Caki2 (cell line): ENCODE measurements around the gene GABARAPL2. TPM values are rescaled to one million over a fixed set of nuclear protein-coding genes. Genes with fewer than 3 reads are reported as not detected.

ENCODE experiments used
- DNase-seq: peaks from one replicate; pipeline ENCODE4 v3.0.0-alpha.2; 2015; ENCODE audit warnings: low read depth
- in situ Hi-C: cut with HindIII; loops from 2 replicates; pipeline ENCODE4 v1.10.0; 2016; ENCODE audit warnings: low sequenced_read_pairs, low pct_unique_long_range_greater_than_20kb, mixed read lengths
- total RNA-seq: library from RNA; depleted of rRNA; stranded (reverse); fragments of >200 nt; shearing (Covaris generic); gene quantifications from 2 replicates; pipeline ENCODE4 v1.2.3, GENCODE V29; 2014; ENCODE audit warnings: low replicate concordance; rRNA removed

Gene GABARAPL2
- total RNA-seq, 1 experiment from 2014 or later = 16.3 TPM

DNA sequence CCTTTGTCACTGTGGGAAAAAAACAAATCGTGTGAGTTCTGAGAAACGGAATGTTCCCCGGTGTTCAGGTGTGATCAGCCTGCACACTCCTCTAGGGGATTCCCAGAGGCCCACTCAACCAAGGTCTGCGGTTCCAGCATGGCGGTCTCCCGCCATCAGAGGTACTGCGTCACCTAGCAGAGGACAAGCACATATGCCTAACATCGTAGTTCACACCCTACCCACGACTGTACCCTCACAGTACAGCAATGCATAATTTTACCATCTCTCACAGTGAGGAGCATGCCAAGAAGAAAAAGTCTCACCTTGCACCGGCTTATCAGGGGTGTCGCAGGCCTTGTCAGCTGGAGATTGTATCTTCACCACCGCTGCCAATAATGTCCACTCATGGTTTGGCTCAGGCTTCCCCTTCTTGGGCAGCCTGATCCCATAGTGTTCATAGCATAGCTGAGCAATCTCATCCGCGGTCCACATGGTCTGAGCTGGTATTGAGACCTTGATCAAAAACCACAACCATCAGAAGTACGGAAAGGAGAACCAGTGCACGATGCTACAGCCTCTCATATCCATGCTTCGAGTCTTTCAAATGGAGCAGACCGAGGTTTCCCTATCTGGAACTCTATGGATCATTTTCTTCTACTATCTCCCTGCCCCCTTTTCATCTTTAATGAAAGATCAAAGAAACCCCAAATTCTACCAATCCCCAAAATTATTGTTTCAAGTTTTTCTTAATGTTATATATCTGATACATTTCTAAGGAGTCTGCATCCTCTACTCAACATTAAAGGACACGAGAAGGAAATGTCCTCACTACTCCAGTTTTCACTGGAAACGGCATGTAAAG lies 54.4 kb downstream of the GABARAPL2 start:
- no peak for DNase-seq
- in situ Hi-C loops = no loop called here

DNA sequence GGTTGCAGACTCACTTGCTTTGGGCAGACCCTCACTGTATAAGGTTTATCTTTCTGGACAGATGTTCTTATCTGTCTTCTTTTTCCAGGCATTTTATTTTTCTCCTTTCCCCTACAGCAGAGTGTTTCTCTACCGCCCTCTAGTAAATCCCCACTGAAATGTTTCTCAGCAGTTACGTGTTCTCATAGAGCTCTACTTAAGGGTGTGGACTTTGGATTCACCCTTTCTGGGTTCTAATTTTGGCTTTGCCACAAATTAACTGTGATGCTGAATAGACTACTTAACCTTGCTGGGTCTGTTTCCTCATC lies 54.9 kb downstream of the GABARAPL2 start:
- DNase-seq = peak; percentile 54
- in situ Hi-C loops = no loop called here

DNA sequence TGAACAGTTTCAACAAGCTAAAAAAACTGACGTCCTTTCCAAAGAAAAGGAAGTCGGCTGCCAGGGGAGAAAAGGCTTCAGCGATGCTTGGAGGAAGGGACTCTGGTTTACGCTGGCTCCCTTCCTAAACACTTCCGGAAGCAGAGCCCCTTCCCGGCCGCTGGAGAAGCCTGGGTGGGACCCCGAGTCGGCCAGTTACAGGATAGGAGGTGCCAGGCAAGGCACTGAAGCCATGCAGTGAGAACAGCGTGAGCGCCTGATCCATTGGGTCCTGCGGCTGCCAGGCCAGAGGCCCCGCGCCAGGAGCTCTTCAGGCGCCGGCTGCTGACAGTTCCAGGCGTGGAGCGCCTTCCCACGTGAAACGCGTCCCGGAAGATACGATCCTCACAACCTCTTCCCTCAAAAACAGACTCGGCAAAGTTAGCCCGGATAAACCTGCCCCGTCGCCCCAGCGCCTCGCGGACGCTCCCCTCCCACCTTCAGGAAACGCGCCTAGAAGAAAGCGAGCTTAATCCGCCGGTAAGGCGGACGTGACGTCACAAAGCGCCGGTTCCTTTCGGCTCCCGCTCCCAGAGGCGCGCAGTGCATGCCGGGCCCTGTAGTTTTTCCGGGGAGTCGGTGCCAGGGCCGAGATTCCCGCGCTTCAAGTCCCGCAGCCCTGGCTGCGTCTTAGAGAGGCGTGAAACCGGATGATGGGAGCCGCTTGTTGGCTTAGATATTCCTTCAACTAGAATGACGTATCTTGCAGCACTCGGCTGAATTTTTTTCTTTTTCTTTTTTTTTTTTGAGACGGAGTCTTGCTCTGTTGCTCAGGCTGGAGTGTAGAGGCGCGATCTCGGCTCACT lies 56.8 kb downstream of the GABARAPL2 start, which contains the start of gene ADAT1:
TSS of gene ADAT1 (minus strand) at position 521 of the 845 bp plus-strand sequence. CDS start 2,482 bp downstream, outside the sequence.
- DNase-seq = peak; percentile 97
- in situ Hi-C loops = no loop called here

DNA sequence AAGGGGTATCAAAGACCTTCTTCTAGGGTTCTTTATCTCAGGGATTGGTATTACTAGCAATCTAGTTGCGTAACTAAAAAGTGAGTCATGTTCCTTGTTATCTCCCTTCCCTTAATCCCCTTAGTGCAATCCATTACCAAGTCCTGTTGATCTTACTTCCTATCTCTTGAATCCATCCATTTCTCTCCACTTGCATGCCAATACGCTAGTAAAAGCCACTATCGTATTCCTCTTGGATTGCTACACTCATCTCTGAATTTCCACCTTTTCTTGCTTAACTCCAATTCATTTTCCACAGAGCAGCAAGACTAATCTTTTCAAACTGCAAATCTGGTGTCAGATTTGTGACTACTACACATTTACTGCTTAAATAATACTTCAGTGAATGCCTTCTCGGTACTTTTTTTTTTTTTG lies 58.7 kb downstream of the GABARAPL2 start:
- in situ Hi-C loops = no loop called here
- no peak for DNase-seq

DNA sequence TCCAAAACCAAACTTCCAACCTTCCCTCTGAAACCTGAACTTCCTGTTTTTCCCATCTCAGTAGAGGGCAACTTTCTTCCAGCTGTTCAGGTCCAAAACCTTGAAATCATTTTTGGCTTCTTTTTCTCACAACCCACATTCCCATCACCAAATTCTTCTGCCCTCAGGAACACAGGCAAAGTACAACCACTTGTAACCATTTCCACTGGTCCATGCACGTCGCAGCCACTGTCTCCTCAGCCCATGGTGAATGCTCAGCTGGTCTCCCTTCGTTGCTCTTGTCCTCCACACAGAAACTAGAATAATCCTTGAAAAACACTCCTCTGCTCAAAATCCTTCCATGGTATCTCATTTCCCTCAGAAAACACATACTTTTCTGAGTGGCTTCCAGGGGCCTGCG lies 60.6 kb downstream of the GABARAPL2 start:
- in situ Hi-C loops = no loop called here
- DNase-seq = no peak

Other genes with a start within 250 kb of the GABARAPL2 start
- gene CFDP1, start 132.9 kb upstream of the GABARAPL2 start, total RNA-seq = 34.9 and 64.6 TPM in 2 replicates
- 14.9 and 22.5 TPM in 2 replicates for gene TMEM170A, start 101.7 kb upstream of the GABARAPL2 start, total RNA-seq
- gene CHST6, start 70.9 kb upstream of the GABARAPL2 start, total RNA-seq = under 0.01 and 0.03 TPM in 2 replicates
- not detected in 2 replicates for gene CHST5, start 30.3 kb upstream of the GABARAPL2 start, total RNA-seq
- gene TMEM231, start 10.1 kb upstream of the GABARAPL2 start, total RNA-seq = 23.9 and 24.8 TPM in 2 replicates
- 47.3 and 56.2 TPM in 2 replicates for gene ADAT1, start 56.9 kb downstream of the GABARAPL2 start, total RNA-seq
- gene KARS1, start 81.3 kb downstream of the GABARAPL2 start, total RNA-seq = 178 and 198 TPM in 2 replicates
- gene TERF2IP, start 81.4 kb downstream of the GABARAPL2 start, total RNA-seq = 9.8 and 16.8 TPM in 2 replicates
- gene CPHXL2, start 110.6 kb downstream of the GABARAPL2 start, total RNA-seq = not detected in 2 replicates
- gene DUXB, start 135.1 kb downstream of the GABARAPL2 start, total RNA-seq = not detected in 2 replicates
- not detected in 2 replicates for gene CPHXL, start 160.1 kb downstream of the GABARAPL2 start, total RNA-seq